A673 (cell line): Measurements from ENCODE around the gene TOE1. TPM values are rescaled to one million over a fixed set of nuclear protein-coding genes. Genes with fewer than 3 reads are reported as not detected.
"Not testable (repeated sequence)": the region's sequence is repeated elsewhere in the genome, so short reads cannot be mapped to it uniquely, and the experiment has no call there.

Experiments used
- BruUV-seq: library from RNA; stranded (reverse); fragments of 400-500 nt; replicated peaks from 2 replicates; lab custom pipeline; 2021; lab: Mats Ljungman, UMichigan
- CTCF ChIA-PET: fragments of 300-600 bp; sonication (Branson Sonifier 250); formaldehyde crosslinking; loops from one replicate; lab custom pipeline; 2022; ENCODE audit warnings: antibody characterized with exemption; lab: Charles Lee
- POLR2A ChIA-PET: fragments of 300-600 bp; sonication (Branson Sonifier 250); formaldehyde crosslinking; loops from one replicate; lab custom pipeline; 2022; ENCODE audit warnings: antibody characterized with exemption; ENCODE audit not compliant: low non-redundant PET; lab: Charles Lee
- DNase-seq: peaks from one replicate; pipeline ENCODE4 v3.0.0-alpha.2; 2015; ENCODE audit warnings: low spot score
- H3K27ac ChIP-seq: fragments of 200-600 bp; sonication (generic); 2 replicates; pipeline ENCODE4 v1.5.1; 2016; ENCODE audit warnings: mixed run types, low read depth, mild to moderate bottlenecking, mixed read lengths, antibody characterized with exemption, low read length; ENCODE audit not compliant: poor library complexity, severe bottlenecking
- H3K27me3 ChIP-seq: fragments of 200-600 bp; sonication (generic); replicated peaks from 2 replicates; pipeline ENCODE4 v1.6.1; 2017; ENCODE audit warnings: mixed run types, low read depth, mild to moderate bottlenecking, mixed read lengths, antibody characterized with exemption, low read length; ENCODE audit not compliant: insufficient read depth, poor library complexity
- H3K36me3 ChIP-seq: fragments of 200-600 bp; sonication (generic); 2 replicates; pipeline ENCODE4 v1.6.1; 2016; ENCODE audit warnings: mixed run types, mild to moderate bottlenecking, mixed read lengths, antibody characterized with exemption, low read length; ENCODE audit not compliant: insufficient read depth, poor library complexity, severe bottlenecking
- H3K4me1 ChIP-seq: fragments of 200-600 bp; sonication (generic); 2 replicates; pipeline ENCODE4 v1.6.1; 2017; ENCODE audit warnings: mixed run types, mild to moderate bottlenecking, mixed read lengths, antibody characterized with exemption, low read length; ENCODE audit not compliant: insufficient read depth, poor library complexity, severe bottlenecking
- H3K4me3 ChIP-seq: fragments of 200-600 bp; sonication (generic); 2 replicates; pipeline ENCODE4 v1.5.1; 2016; ENCODE audit warnings: low read depth, mixed run types, mild to moderate bottlenecking, mixed read lengths, low read length; ENCODE audit not compliant: poor library complexity, severe bottlenecking
- H3K9me3 ChIP-seq: fragments of 200-600 bp; sonication (generic); 2 replicates; pipeline ENCODE4 v1.6.1; 2016; ENCODE audit warnings: mixed run types, low read depth, mild to moderate bottlenecking, mixed read lengths, antibody characterized with exemption, low read length; ENCODE audit not compliant: poor library complexity, severe bottlenecking
- EZH2 ChIP-seq: fragments of 200-600 bp; sonication (generic); IDR thresholded peaks from 2 replicates; pipeline ENCODE4 v1.6.1; 2017; ENCODE audit warnings: borderline replicate concordance, low read depth, mild to moderate bottlenecking, mixed read lengths, antibody characterized with exemption, low read length; ENCODE audit not compliant: poor library complexity, severe bottlenecking
- intact Hi-C: fragments of 100-400 bp; cut with micrococcal nuclease; formaldehyde crosslinking; loops from one replicate; pipeline ENCODE4 v1.10.0; 2022; ENCODE audit not compliant: unreplicated experiment
- total RNA-seq: library from RNA; stranded (reverse); gene quantifications from 2 replicates; pipeline ENCODE4 v1.2.3, GENCODE V29; 2021
- TF ChIP-seq, protein P1 (sequence below): fragments of 300-800, 200-600 bp; sonication (generic); conservative IDR thresholded peaks from 2 replicates; pipeline ENCODE4 v1.5.1; 2017; ENCODE audit warnings: low read depth, mild to moderate bottlenecking, antibody characterized with exemption, low read length, moderate library complexity, mixed read lengths

TOE1 gene
- total RNA-seq, 1 experiment from 2014 or later, result 20.6 TPM

DNA sequence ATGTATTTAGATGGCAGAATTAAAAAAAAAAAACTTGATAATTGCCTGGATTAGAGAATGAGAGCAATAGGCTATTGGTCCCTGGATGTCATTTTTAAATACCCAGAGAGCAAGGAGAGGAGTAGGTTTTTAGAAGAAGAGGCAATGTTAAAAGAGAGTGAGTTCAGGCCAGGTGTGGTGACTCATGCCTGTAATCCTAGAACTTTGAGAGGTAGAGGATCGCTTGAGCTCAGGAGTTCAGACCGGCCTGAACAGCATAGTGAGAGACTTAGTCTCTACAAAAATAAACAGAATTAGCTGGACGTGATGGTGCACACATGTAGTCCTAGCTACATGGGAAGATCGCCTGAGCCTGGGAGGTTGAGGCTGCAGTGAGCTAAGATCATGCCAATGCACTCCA lies 16.2 kb downstream of the TOE1 start:
- POLR2A ChIA-PET, result no interaction called here
- intact Hi-C loops, result loop anchor here (5.0 to 10.0 kb wide), 2 partner anchors 216 to 529 kb away; no protein-coding TSS in a partner anchor
- Histone ChIP-seq H3K27ac (no peak overlapping the region), H3K9me3 (no peaks in the 10 kb centered on the region), H3K36me3 (no peaks in the 10 kb centered on the region), H3K27me3 (no peaks in the 10 kb centered on the region), H3K4me1 (no peaks in the 10 kb centered on the region), H3K4me3 (no peak overlapping the region)
- DNase-seq, result no peak
- CTCF ChIA-PET, result no interaction called here
- TF ChIP-seq, protein P1, sequence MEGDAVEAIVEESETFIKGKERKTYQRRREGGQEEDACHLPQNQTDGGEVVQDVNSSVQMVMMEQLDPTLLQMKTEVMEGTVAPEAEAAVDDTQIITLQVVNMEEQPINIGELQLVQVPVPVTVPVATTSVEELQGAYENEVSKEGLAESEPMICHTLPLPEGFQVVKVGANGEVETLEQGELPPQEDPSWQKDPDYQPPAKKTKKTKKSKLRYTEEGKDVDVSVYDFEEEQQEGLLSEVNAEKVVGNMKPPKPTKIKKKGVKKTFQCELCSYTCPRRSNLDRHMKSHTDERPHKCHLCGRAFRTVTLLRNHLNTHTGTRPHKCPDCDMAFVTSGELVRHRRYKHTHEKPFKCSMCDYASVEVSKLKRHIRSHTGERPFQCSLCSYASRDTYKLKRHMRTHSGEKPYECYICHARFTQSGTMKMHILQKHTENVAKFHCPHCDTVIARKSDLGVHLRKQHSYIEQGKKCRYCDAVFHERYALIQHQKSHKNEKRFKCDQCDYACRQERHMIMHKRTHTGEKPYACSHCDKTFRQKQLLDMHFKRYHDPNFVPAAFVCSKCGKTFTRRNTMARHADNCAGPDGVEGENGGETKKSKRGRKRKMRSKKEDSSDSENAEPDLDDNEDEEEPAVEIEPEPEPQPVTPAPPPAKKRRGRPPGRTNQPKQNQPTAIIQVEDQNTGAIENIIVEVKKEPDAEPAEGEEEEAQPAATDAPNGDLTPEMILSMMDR, result no peak
- no peak for TF ChIP-seq EZH2
- no TSS peak for BruUV-seq

DNA sequence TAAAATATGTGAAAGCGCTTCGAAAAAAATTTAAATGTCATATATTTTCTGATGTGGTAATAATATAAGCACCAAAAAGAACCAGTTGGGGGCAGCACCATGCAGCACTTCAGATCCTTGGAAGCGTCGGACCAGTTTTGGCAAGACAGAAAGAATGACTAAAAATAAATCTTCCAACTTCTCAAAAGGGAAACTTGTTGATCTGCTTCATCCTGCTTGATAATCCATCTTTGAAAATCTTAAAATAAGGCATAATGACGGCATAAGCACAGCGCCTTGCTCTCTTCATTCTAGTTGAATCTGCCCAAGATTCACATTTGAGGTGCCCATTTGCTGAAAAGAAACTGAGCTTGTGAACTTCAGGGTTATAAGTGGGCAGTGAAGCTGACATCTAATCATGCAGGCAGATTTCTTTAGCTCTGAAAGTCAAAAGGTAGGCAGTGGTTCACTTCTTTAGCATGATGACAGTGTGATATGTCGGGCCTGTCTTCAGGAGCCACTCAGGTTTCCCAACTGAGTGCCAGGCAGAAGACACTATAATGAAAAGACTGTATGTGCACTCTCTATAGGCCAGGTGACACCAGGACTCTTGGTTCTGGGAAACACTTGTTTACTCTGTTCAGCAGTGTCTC lies 20.0 kb downstream of the TOE1 start:
- no peaks in the 10 kb centered on the region for H3K9me3 ChIP-seq
- H3K36me3 ChIP-seq, result no peaks in the 10 kb centered on the region
- no TSS peak for BruUV-seq
- CTCF ChIA-PET, result interaction anchor here (0.5 to 1.5 kb wide), 3 partner anchors 131 to 134 kb away, joined by 4 to 22 read pairs (median 4); partner anchors contain the start of gene TESK2
- no peak for TF ChIP-seq EZH2
- TF ChIP-seq, protein P1, result peak; percentile 77
- peak; percentile 72 for DNase-seq
- H3K27ac ChIP-seq, result no peak overlapping the region
- no peaks in the 10 kb centered on the region for H3K27me3 ChIP-seq
- H3K4me1 ChIP-seq, result no peaks in the 10 kb centered on the region
- no peak overlapping the region for H3K4me3 ChIP-seq
- intact Hi-C loops, result loop anchor here (1.0 to 10.0 kb wide), 3 partner anchors 133 to 525 kb away; no protein-coding TSS in a partner anchor
- POLR2A ChIA-PET, result no interaction called here

DNA sequence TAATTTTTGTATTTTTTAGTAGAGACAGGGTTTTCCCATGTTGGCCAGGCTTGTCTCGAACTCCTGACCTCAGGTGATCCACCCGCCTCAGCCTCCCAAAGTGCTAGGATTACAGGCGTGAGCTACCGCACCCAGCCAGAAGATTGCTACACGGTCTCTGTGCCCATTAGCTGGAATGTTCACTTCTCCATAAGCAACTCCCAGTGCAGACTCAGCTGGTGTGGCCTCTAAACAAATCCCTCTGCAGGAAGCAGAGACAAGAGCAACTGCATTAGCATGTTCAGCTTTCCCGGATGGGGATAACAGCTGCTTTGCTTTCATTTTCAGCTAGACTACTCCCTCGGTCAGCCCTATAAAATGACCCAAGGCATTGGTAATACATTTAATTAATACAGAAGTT lies 21.0 kb downstream of the TOE1 start:
- BruUV-seq, H3K9me3 ChIP-seq, CTCF ChIA-PET, DNase-seq, H3K4me1 ChIP-seq, H3K27ac ChIP-seq, H3K36me3 ChIP-seq, POLR2A ChIA-PET, H3K27me3 ChIP-seq, H3K4me3 ChIP-seq: not testable (repeated sequence)
- intact Hi-C loops, result loop anchor here (1.0 kb wide), 1 partner anchor 132 kb away; no protein-coding TSS in a partner anchor

DNA sequence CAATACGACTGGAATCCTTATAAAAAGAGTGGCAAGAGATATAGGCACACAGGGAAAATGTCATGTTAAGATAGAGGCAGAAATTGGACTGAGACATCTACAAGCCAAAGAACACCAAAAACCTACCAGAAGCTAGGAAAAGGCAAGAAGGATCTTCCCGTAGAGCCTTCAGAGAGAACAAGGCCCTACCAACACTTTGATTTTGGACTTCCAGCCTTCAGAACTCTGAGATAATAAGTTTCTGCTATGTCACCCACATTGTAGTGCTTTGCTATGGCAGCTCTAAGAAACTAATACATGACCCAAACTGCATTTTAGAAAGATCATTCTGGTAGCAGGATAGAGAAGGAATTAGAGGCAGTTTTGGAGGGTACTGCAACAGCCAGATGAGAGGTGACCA lies 24.3 kb downstream of the TOE1 start:
- intact Hi-C loops, result no loop called here
- Histone ChIP-seq H3K9me3 (no peaks in the 10 kb centered on the region), H3K4me3 (no peak overlapping the region), H3K4me1 (no peaks in the 10 kb centered on the region), H3K27ac (no peak overlapping the region), H3K27me3 (no peaks in the 10 kb centered on the region), H3K36me3 (no peaks in the 10 kb centered on the region)
- DNase-seq, result no peak
- TF ChIP-seq, protein P1, result no peak
- no peak for TF ChIP-seq EZH2
- POLR2A ChIA-PET, result no interaction called here
- BruUV-seq, result no TSS peak
- CTCF ChIA-PET, result no interaction called here
